Activated naive CD8-positive, alpha-beta T cell treated with anti-CD3 and anti-CD28 coated beads, Interleukin-2, amount 10 ng/mL, durations not matched to agents 7 days and 5 days (primary cell): ENCODE measurements around the gene POU6F2. TPM values are rescaled to one million over a fixed set of nuclear protein-coding genes. Genes with fewer than 3 reads are reported as not detected.
"Not testable (repeated sequence)": the region's sequence is repeated elsewhere in the genome, so short reads cannot be mapped to it uniquely, and the experiment has no call there.

Experiments
- ATAC-seq: fragments of 150-1000 bp; cut with Tn5 transposase; one replicate; pipeline ENCODE4 v1.10.0; 2021; ENCODE audit warnings: low read depth, moderate library complexity
- POLR2A ChIA-PET: fragments of 350-600 bp; sonication (Branson Sonifier 250); formaldehyde crosslinking; loops from one replicate; lab custom pipeline; 2021; ENCODE audit warnings: antibody characterized with exemption; lab: Charles Lee
- DNase-seq: peaks from one replicate; pipeline ENCODE4 v3.0.0; 2021
- H3K27ac Mint-ChIP-seq: one replicate; pipeline ENCODE4 v1.8.0; 2022; ENCODE audit warnings: mild to moderate bottlenecking, mixed read lengths
- H3K27me3 Mint-ChIP-seq: one replicate; pipeline ENCODE4 v1.8.0; 2022; ENCODE audit warnings: mild to moderate bottlenecking, moderate library complexity, mixed read lengths
- H3K36me3 Mint-ChIP-seq: one replicate; pipeline ENCODE4 v1.8.0; 2021; ENCODE audit warnings: mild to moderate bottlenecking, mixed read lengths
- H3K4me1 Mint-ChIP-seq: one replicate; pipeline ENCODE4 v1.8.0; 2021; ENCODE audit warnings: mixed read lengths
- H3K4me3 Mint-ChIP-seq: one replicate; pipeline ENCODE4 v1.8.0; 2022; ENCODE audit warnings: mild to moderate bottlenecking, moderate library complexity, mixed read lengths
- H3K9me3 Mint-ChIP-seq: one replicate; pipeline ENCODE4 v1.8.0; 2021; ENCODE audit warnings: mixed read lengths
- total RNA-seq, 2 experiments: library from RNA; stranded (reverse); gene quantifications; one replicate each; pipeline ENCODE4 v1.2.3, GENCODE V29; 2021

Gene POU6F2
- total RNA-seq, 2 experiments from 2014 or later: 0.19 to 0.20 TPM

- Mint-ChIP-seq H3K9me3 (no peaks in the 10 kb centered on the region), H3K4me1 (no peaks in the 10 kb centered on the region), H3K27me3 (peaks cover 2% of the 10 kb centered on the region), H3K36me3 (no peaks in the 10 kb centered on the region), H3K4me3 (no peak overlapping the region), H3K27ac (no peak overlapping the region)
- POLR2A ChIA-PET: no interaction called here
- DNase-seq (no peak), ATAC-seq (no peak)
Measured at GRCh38 chr7:39313376-39313775, 335.7 kb downstream of the POU6F2 start.

DNA sequence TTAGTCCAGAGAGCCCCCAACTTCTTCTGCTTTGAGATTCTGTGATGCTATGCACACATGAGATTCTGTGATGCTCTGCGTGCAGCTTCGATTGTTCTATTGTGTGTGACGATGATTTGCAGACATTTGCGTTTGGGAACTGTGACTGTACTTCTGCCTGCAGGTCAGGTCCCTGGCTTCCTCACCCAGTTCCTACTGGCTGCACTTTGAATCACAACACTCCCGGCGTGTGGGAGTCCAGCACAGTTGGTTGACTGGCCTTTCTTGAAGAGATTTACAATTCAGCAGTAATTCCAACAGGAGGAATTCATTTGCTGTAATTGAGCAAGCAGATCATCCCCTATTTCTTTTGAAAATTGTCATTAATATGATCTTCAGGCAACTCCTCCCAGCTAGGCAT is 336.3 kb downstream of the POU6F2 start:
- no peak overlapping the region for H3K4me3 Mint-ChIP-seq

DNA sequence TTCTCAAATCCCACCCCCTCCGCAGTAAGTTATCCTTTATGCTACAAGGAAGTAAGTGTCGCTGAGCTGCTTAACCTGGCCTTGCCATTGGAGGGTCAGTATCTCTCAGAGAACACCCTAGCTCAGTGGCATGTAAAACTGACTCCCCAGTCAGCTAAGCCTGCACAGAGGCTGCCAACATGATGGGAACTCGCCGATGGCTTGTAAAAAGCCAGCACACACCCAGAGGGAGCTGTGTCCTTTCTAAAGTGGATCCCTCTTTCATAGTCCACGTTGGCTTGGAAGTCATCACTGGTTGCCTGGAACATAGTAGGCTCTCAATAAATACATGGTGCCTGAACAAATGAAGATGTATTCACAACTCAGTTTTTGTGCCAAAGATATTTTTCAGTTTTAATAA is 339.4 kb downstream of the POU6F2 start:
- no peak for DNase-seq
- peaks cover 9% of the 10 kb centered on the region for H3K27me3 Mint-ChIP-seq
- H3K4me3 Mint-ChIP-seq: no peak overlapping the region
- no peaks in the 10 kb centered on the region for H3K4me1 Mint-ChIP-seq
- POLR2A ChIA-PET: no interaction called here
- H3K27ac Mint-ChIP-seq: no peak overlapping the region
- no peak for ATAC-seq
- H3K36me3 Mint-ChIP-seq: no peaks in the 10 kb centered on the region
- H3K9me3 Mint-ChIP-seq: no peaks in the 10 kb centered on the region

More for the DNA sequence above, 336.3 kb downstream of the POU6F2 start:
- Mint-ChIP-seq H3K36me3 (no peaks in the 10 kb centered on the region), H3K4me1 (no peaks in the 10 kb centered on the region), H3K27me3 (peaks cover 2% of the 10 kb centered on the region), H3K9me3 (no peaks in the 10 kb centered on the region), H3K27ac (no peak overlapping the region)
- ATAC-seq: no peak
- POLR2A ChIA-PET: no interaction called here
- DNase-seq: no peak

- no peak for ATAC-seq
- H3K4me3 Mint-ChIP-seq: no peak overlapping the region
- no peaks in the 10 kb centered on the region for H3K4me1 Mint-ChIP-seq
- H3K27ac Mint-ChIP-seq: no peak overlapping the region
- POLR2A ChIA-PET: no interaction called here
- DNase-seq: no peak
- H3K36me3 Mint-ChIP-seq: no peaks in the 10 kb centered on the region
- H3K9me3 Mint-ChIP-seq: no peaks in the 10 kb centered on the region
- peaks cover 9% of the 10 kb centered on the region for H3K27me3 Mint-ChIP-seq
Measured at GRCh38 chr7:39317896-39318295, 340.2 kb downstream of the POU6F2 start.

DNA sequence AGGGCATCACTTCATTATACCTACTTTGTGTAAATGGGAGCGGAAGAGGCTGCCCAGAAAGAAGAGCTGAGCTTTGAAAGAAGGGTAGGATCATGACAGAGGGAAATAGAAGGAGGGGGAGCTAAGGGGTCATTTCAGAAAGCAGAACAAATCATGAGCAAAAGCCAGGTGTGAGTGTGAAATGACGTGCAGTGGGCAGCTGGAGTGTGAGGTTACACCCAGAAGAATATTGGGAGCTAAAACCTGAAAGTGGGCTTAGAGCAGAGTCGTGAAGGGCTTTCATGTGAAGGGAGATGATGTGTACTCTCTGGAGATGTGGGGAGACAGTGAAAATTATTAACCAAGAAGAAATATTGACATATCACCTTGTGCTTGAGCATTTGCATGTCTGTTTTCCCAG is 343.5 kb downstream of the POU6F2 start:
- POLR2A ChIA-PET: no interaction called here

DNA sequence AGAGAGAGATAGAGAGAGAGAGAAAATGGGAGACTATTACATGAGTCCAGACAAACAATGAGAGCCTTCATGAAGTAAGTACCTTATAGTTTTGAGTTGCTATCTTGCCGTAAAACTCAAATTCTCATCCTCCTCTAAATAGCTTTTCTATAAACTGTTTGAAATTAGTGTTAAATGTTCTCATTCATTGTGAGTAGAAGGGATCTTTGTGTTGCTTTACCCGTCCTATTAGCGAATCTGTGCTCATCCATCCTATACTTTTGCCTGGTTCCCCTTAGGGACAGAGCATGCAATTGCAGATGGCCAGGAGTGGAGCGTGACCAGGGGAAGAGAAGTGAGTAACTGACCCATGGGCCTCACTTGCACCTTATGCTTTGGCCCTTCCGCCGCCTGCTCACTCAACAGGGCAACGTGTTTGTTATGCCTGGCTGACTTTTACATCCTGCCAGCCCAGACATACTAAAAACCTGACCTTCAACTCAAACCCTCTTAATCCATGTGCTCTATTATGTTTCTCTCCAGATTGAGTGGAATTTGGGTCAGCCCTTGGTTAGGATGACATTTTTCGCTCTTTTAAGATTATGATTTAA is 344.3 kb downstream of the POU6F2 start:
- POLR2A ChIA-PET: no interaction called here
- H3K4me3 Mint-ChIP-seq: no peak overlapping the region
- ATAC-seq: no peak
- H3K27me3 Mint-ChIP-seq: peaks cover 7% of the 10 kb centered on the region
- H3K9me3 Mint-ChIP-seq: no peaks in the 10 kb centered on the region
- no peak overlapping the region for H3K27ac Mint-ChIP-seq
- no peaks in the 10 kb centered on the region for H3K4me1 Mint-ChIP-seq
- no peak for DNase-seq
- H3K36me3 Mint-ChIP-seq: no peaks in the 10 kb centered on the region

More for the DNA sequence above, 343.5 kb downstream of the POU6F2 start:
- Mint-ChIP-seq H3K4me3 (no peak overlapping the region), H3K27me3 (peaks cover 7% of the 10 kb centered on the region), H3K9me3 (no peaks in the 10 kb centered on the region), H3K4me1 (no peaks in the 10 kb centered on the region), H3K36me3 (no peaks in the 10 kb centered on the region), H3K27ac (no peak overlapping the region)
- DNase-seq (no peak), ATAC-seq (no peak)

GRCh38 chr7:39324139-39324760 is 346.5 kb downstream of the POU6F2 start:
- Mint-ChIP-seq H3K4me3 (no peak overlapping the region), H3K4me1 (no peaks in the 10 kb centered on the region), H3K27me3 (peaks cover 7% of the 10 kb centered on the region), H3K36me3 (no peaks in the 10 kb centered on the region), H3K9me3 (no peaks in the 10 kb centered on the region), H3K27ac (no peak overlapping the region)
- no peak for ATAC-seq
- no peak for DNase-seq
- POLR2A ChIA-PET: no interaction called here

DNA sequence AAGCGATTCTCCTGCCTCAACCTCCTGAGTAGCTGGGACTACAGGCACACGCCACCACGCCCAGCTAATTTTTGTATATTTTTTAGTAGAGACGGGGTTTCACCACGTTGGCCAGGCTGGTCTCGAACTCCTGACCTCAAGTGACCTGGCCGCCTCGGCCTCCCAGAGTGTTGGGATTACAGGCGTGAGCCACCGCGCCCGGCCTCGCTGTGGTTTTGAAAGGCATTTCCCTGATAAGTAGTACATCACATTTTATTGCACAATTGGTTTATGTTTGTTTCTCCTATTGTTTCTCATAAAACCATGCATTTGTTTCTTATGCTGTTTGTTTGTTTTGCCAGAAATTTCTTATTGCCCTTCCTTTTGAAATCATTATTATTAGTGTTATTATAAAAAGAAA is 353.9 kb downstream of the POU6F2 start:
- peaks cover 10% of the 10 kb centered on the region for H3K27me3 Mint-ChIP-seq
- H3K9me3 Mint-ChIP-seq, DNase-seq, H3K4me1 Mint-ChIP-seq, ATAC-seq, POLR2A ChIA-PET, H3K27ac Mint-ChIP-seq, H3K36me3 Mint-ChIP-seq, H3K4me3 Mint-ChIP-seq: not testable (repeated sequence)

GRCh38 chr7:39332142-39332541 is 354.4 kb downstream of the POU6F2 start:
- no peaks in the 10 kb centered on the region for H3K36me3 Mint-ChIP-seq
- H3K4me3 Mint-ChIP-seq: no peak overlapping the region
- no peak for DNase-seq
- no peak for ATAC-seq
- H3K27me3 Mint-ChIP-seq: peaks cover 13% of the 10 kb centered on the region
- H3K27ac Mint-ChIP-seq: no peak overlapping the region
- POLR2A ChIA-PET: no interaction called here
- no peaks in the 10 kb centered on the region for H3K9me3 Mint-ChIP-seq
- H3K4me1 Mint-ChIP-seq: no peaks in the 10 kb centered on the region

GRCh38 chr7:39333701-39334100 is 356.0 kb downstream of the POU6F2 start:
- Mint-ChIP-seq H3K4me1 (no peaks in the 10 kb centered on the region), H3K27ac (no peak overlapping the region), H3K27me3 (peaks cover 16% of the 10 kb centered on the region), H3K9me3 (no peaks in the 10 kb centered on the region), H3K4me3 (no peak overlapping the region), H3K36me3 (no peaks in the 10 kb centered on the region)
- ATAC-seq: no peak
- POLR2A ChIA-PET: no interaction called here
- no peak for DNase-seq

GRCh38 chr7:39336442-39336841 is 358.7 kb downstream of the POU6F2 start:
- H3K36me3 Mint-ChIP-seq: no peaks in the 10 kb centered on the region
- H3K27ac Mint-ChIP-seq: no peak overlapping the region
- no peaks in the 10 kb centered on the region for H3K4me1 Mint-ChIP-seq
- H3K9me3 Mint-ChIP-seq: no peaks in the 10 kb centered on the region
- no peak for DNase-seq
- no peak for ATAC-seq
- H3K27me3 Mint-ChIP-seq: peaks cover 11% of the 10 kb centered on the region
- POLR2A ChIA-PET: no interaction called here
- no peak overlapping the region for H3K4me3 Mint-ChIP-seq

DNA sequence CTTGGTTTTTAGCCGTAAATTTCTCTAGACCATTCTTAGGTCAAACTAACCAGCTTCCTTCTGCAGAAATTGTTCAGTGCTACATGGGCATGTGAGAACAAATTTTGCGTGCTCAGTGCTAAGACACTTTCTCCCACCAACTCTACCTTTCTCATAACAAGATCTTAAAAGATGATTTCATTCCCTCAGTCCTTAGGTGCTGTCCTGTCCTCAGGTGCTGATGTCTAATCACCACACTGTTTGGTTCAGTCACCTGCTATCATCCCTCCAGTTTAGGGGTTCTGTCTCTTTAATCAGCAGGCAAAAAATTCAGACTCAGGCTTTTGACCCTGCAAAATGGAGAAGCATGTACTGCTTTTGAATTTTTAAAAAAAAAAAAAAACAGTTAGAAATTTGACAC is 361.0 kb downstream of the POU6F2 start:
- H3K27ac Mint-ChIP-seq: no peak overlapping the region
- peaks cover 11% of the 10 kb centered on the region for H3K27me3 Mint-ChIP-seq
- POLR2A ChIA-PET: no interaction called here
- DNase-seq (no peak), ATAC-seq (no peak)
- no peak overlapping the region for H3K4me3 Mint-ChIP-seq
- H3K4me1 Mint-ChIP-seq: no peaks in the 10 kb centered on the region
- no peaks in the 10 kb centered on the region for H3K9me3 Mint-ChIP-seq
- no peaks in the 10 kb centered on the region for H3K36me3 Mint-ChIP-seq

- Mint-ChIP-seq H3K36me3 (no peaks in the 10 kb centered on the region), H3K4me3 (no peak overlapping the region), H3K27me3 (peaks cover 10% of the 10 kb centered on the region), H3K9me3 (no peaks in the 10 kb centered on the region), H3K4me1 (no peaks in the 10 kb centered on the region), H3K27ac (no peak overlapping the region)
- POLR2A ChIA-PET: no interaction called here
- DNase-seq: no peak
- no peak for ATAC-seq
Measured at GRCh38 chr7:39339591-39339990, 361.9 kb downstream of the POU6F2 start.

- DNase-seq (no peak), ATAC-seq (no peak)
- no peaks in the 10 kb centered on the region for H3K36me3 Mint-ChIP-seq
- H3K9me3 Mint-ChIP-seq: no peaks in the 10 kb centered on the region
- H3K27ac Mint-ChIP-seq: no peak overlapping the region
- no peak overlapping the region for H3K4me3 Mint-ChIP-seq
- H3K4me1 Mint-ChIP-seq: no peaks in the 10 kb centered on the region
- peaks cover 13% of the 10 kb centered on the region for H3K27me3 Mint-ChIP-seq
- POLR2A ChIA-PET: no interaction called here
Measured at GRCh38 chr7:39341083-39341482, 363.4 kb downstream of the POU6F2 start.
